C4-2B (cell line): ENCODE data around the gene CNTFR.
A peak's percentile ranks its signal among the peaks of the same experiment; 100 is the strongest.
"Not testable (repeated sequence)": the region's sequence is repeated elsewhere in the genome, so short reads cannot be mapped to it uniquely, and the experiment has no call there.

Experiments used
- H3K27ac ChIP-seq: fragments of 450-650 bp; 2 replicates; pipeline ENCODE4 v1.5.1; 2017
- CTCF ChIP-seq: fragments of 450-650 bp; conservative IDR thresholded peaks from 2 replicates; pipeline ENCODE4 v1.5.1; 2017; ENCODE audit warnings: mild to moderate bottlenecking
- ZFX ChIP-seq: fragments of 450-650 bp; IDR thresholded peaks from 2 replicates; pipeline ENCODE4 v1.6.1; 2017

The CNTFR gene

GRCh38 chr9:34545497-34545896 lies 44.0 kb downstream of the CNTFR start:
- H3K27ac ChIP-seq, result peak overlapping the region; percentile 64
- no peak for TF ChIP-seq CTCF
- TF ChIP-seq ZFX, result no peak

DNA sequence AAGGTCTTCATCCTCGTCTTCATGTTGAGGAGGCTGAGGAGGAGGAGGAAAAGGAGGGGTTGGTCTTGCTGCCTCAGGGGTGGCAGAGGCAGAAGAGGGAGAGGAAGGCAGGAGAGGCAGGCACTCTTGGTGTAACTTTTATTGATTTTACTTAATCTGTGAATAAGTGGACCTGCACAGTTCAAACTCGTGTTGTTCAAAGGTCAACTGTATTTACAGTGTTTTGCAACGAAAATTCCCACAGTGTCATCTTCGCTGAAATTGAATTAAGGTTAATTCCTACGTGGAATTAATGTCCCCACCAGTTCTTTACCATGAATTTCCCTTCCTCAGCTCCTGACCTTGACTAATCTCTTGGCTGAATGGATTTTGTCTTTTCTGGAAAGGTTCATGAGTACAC lies 45.5 kb downstream of the CNTFR start:
- no peak for TF ChIP-seq ZFX
- no peak for TF ChIP-seq CTCF
- H3K27ac ChIP-seq, result no peak overlapping the region

DNA sequence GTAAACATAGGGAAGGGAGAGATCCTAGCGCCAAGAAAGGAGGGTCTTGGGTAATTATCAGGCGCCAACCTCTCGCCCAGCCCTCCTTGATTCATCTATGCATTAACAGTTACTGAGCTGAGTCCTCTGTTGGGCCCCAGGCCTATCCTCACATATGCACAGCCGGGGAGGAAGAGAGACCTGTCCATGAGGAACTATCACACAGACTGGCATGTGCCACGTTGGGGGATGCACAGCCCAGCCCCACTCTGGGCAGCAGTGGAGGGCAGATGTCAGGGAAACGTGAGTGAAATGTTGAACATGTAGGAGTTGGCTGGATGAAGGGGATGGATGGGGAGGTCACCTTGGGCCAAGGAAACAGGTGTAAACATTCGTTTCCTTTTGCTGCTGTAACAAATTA lies 48.0 kb downstream of the CNTFR start:
- H3K27ac ChIP-seq, result no peak overlapping the region
- TF ChIP-seq ZFX (no peak), CTCF (no peak)

- no peak overlapping the region for H3K27ac ChIP-seq
- TF ChIP-seq ZFX, result no peak
- TF ChIP-seq CTCF, result no peak
Measured at GRCh38 chr9:34540827-34541226, 48.7 kb downstream of the CNTFR start.

DNA sequence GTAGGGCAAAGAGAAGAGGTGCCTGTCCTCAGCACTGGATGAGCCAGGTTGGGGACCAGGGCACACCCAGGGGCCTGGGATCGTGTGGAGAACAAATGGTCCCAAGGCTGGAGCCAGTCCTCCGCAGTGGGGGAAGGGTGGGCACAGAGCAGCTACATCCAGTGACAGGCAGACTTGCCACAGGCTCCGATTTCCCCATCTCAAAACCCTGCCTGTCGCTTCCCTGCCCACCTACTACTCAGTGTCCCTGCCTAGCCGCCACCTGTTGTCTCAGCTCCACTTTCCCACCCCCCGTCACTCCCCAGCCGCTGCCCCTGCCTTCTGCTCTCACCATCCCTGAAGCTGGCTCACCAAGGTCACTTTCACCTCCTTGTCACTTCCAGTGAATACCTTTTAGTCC lies 52.8 kb downstream of the CNTFR start:
- TF ChIP-seq ZFX (no peak), CTCF (no peak)
- no peak overlapping the region for H3K27ac ChIP-seq

GRCh38 chr9:34532041-34532440 lies 57.5 kb downstream of the CNTFR start:
- H3K27ac ChIP-seq, result not testable (repeated sequence)

DNA sequence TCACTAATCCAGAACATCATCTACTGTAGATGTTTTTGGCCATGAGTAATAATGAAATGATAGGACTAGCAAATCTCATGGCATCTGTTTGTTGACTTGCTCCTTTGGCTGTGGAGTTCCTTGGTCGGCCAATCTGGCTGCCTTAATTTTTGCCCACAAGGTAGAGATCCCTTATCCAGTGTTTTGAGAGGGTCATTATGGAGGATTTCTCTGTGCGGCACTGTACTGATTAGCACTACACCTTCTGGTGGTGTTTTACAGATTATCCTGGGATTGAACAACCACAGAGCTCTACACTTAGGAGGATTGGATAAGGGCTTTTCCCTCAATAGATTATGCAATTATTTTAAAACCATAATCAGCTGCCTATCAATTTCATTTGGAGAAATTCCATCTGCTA lies 63.5 kb downstream of the CNTFR start:
- H3K27ac ChIP-seq, result no peak overlapping the region
- TF ChIP-seq CTCF, result no peak
- no peak for TF ChIP-seq ZFX

- no peak overlapping the region for H3K27ac ChIP-seq
- no peak for TF ChIP-seq CTCF
- TF ChIP-seq ZFX, result no peak
Measured at GRCh38 chr9:34524349-34524748, 65.2 kb downstream of the CNTFR start.
